ENCODE measurements around the gene CEACAM3. TPM values are rescaled to one million over a fixed set of nuclear protein-coding genes. Genes with fewer than 3 reads are reported as not detected.
"Not testable (repeated sequence)": the region's sequence is repeated elsewhere in the genome, so short reads cannot be mapped to it uniquely, and the experiment has no call there.

CEACAM3 gene
- total RNA-seq, 1 experiment from 2014 or later, result not detected

GRCh38 chr19:41748012-41748411, 48.4 kb upstream of the CEACAM3 start:
- Mint-ChIP-seq H3K9me3 (peaks cover 37 to 84% of the 10 kb centered on the region in 2 experiments), H3K27ac (no peak overlapping the region)

GRCh38 chr19:41750248-41751134, 45.9 kb upstream of the CEACAM3 start:
- H3K79me1 ChIP-seq (ENCODE audit: insufficient read depth, low read depth, low read length, poor library complexity, severe bottlenecking); H3K27ac ChIP-seq (ENCODE audit: insufficient read length, low read depth, low read length); H2BK15ac ChIP-seq (ENCODE audit: low read depth, low read length); H3K9me3 ChIP-seq (ENCODE audit: control insufficient read depth, low read depth, low read length); H3K4me2 ChIP-seq (ENCODE audit: insufficient read depth, insufficient read length, low read length); H3K79me2 ChIP-seq (ENCODE audit: insufficient read depth, low read length); H3K9ac ChIP-seq (ENCODE audit: extremely low read depth, insufficient read length, low read length); H4K5ac ChIP-seq (ENCODE audit: insufficient read length, low read depth, low read length); H3K56ac ChIP-seq (ENCODE audit: insufficient read length, low read depth, low read length); H3K18ac ChIP-seq (ENCODE audit: insufficient read length, low read depth, low read length); H2BK120ac ChIP-seq (ENCODE audit: low read depth, low read length, poor library complexity, severe bottlenecking); H3T11ph ChIP-seq (ENCODE audit: low read length); H3K4me3 Mint-ChIP-seq; H4K8ac ChIP-seq (replicated peaks; ENCODE audit: insufficient read length, low read depth, low read length); H3K27me3 ChIP-seq (ENCODE audit: insufficient read depth, low read length); H3K14ac ChIP-seq (ENCODE audit: insufficient read depth, low read length); H2BK20ac ChIP-seq (ENCODE audit: low read depth, low read length, poor library complexity, severe bottlenecking); H3K4ac ChIP-seq (ENCODE audit: low read depth, low read length); H3K23ac ChIP-seq (ENCODE audit: insufficient read length, low read depth, low read length); H3K4me1 Mint-ChIP-seq; H3K4me1 ChIP-seq (ENCODE audit: insufficient read depth, low read length); H2AFZ ChIP-seq (ENCODE audit: low read length); H4K20me1 ChIP-seq (ENCODE audit: control insufficient read depth, insufficient read depth, insufficient read length); H3K27me3 Mint-ChIP-seq (ENCODE audit: low read depth); H3K27ac Mint-ChIP-seq; H4K91ac ChIP-seq (ENCODE audit: insufficient read length, low read depth, low read length); H2BK5ac ChIP-seq (ENCODE audit: insufficient read length, low read length); DNase-seq; H2BK12ac ChIP-seq (ENCODE audit: insufficient read length, low read depth, low read length); H2AK5ac ChIP-seq (ENCODE audit: insufficient read length, low read length); H3K23me2 ChIP-seq (ENCODE audit: insufficient read length, low read depth, low read length, poor library complexity, severe bottlenecking): not testable (repeated sequence)
- no CpG with 5 or more reads among the region's 10 CpGs for WGBS (ENCODE audit: extremely low coverage, insufficient read length, low lambda C conversion rate)
- peaks cover 27 to 79% of the 10 kb centered on the region in 2 experiments for H3K9me3 Mint-ChIP-seq
- peaks cover 0 to 15% (median 0%) of the 10 kb centered on the region in 3 experiments; a peak in 2 of 7 replicates for H3K36me3 Mint-ChIP-seq (ENCODE audit: insufficient read depth in 1 of 3, low read depth in 3 of 3)

More at GRCh38 chr19:41748012-41748411, 48.4 kb upstream of the CEACAM3 start:
- no peak overlapping the region for H2BK5ac ChIP-seq (ENCODE audit: insufficient read length, low read length)
- no peak overlapping the region for H4K91ac ChIP-seq (ENCODE audit: insufficient read length, low read depth, low read length)
- H4K20me1 ChIP-seq (ENCODE audit: control insufficient read depth, insufficient read depth, insufficient read length), result no peaks in the 10 kb centered on the region
- no peak for DNase-seq
- no peak overlapping the region for H4K8ac ChIP-seq (replicated peaks; ENCODE audit: insufficient read length, low read depth, low read length)
- no peak overlapping the region for H3K27ac ChIP-seq (ENCODE audit: insufficient read length, low read depth, low read length)
- no peaks in the 10 kb centered on the region for H3K4me1 ChIP-seq (ENCODE audit: insufficient read depth, low read length)
- no peak overlapping the region for H3T11ph ChIP-seq (ENCODE audit: low read length)
- no peak overlapping the region for H3K23ac ChIP-seq (ENCODE audit: insufficient read length, low read depth, low read length)
- H3K9me3 ChIP-seq (ENCODE audit: control insufficient read depth, low read depth, low read length), result no peaks in the 10 kb centered on the region
- no peak overlapping the region for H2BK20ac ChIP-seq (ENCODE audit: low read depth, low read length, poor library complexity, severe bottlenecking)
- Mint-ChIP-seq H3K27me3 (ENCODE audit: low read depth) (peaks cover 5% of the 10 kb centered on the region), H3K4me3 (no peak overlapping the region), H3K4me1 (no peaks in the 10 kb centered on the region), H3K36me3 (ENCODE audit: insufficient read depth in 1 of 3, low read depth in 3 of 3) (peaks cover 0 to 16% (median 0%) of the 10 kb centered on the region in 3 experiments; a peak in 2 of 7 replicates)
- H2BK15ac ChIP-seq (ENCODE audit: low read depth, low read length), result no peak overlapping the region
- TF ChIP-seq CTCF (conservative IDR thresholded peaks at IDR 0.05), result no peak
- no peaks in the 10 kb centered on the region for H3K23me2 ChIP-seq (ENCODE audit: insufficient read length, low read depth, low read length, poor library complexity, severe bottlenecking)
- H3K9ac ChIP-seq (ENCODE audit: extremely low read depth, insufficient read length, low read length), result no peak overlapping the region
- H3K4ac ChIP-seq (ENCODE audit: low read depth, low read length), result no peak overlapping the region
- no peak overlapping the region for H2BK12ac ChIP-seq (ENCODE audit: insufficient read length, low read depth, low read length)
- no peak overlapping the region for H3K4me2 ChIP-seq (ENCODE audit: insufficient read depth, insufficient read length, low read length)
- WGBS (ENCODE audit: extremely low coverage, insufficient read length, low lambda C conversion rate), result no CpG with 5 or more reads among the region's 3 CpGs
- H3K79me1 ChIP-seq (ENCODE audit: insufficient read depth, low read depth, low read length, poor library complexity, severe bottlenecking), result no peaks in the 10 kb centered on the region
- H2BK120ac ChIP-seq (ENCODE audit: low read depth, low read length, poor library complexity, severe bottlenecking), result no peak overlapping the region
- H3K56ac ChIP-seq (ENCODE audit: insufficient read length, low read depth, low read length), result no peak overlapping the region
- H3K79me2 ChIP-seq (ENCODE audit: insufficient read depth, low read length), result no peaks in the 10 kb centered on the region
- H2AK5ac ChIP-seq (ENCODE audit: insufficient read length, low read length), result no peak overlapping the region
- H2AFZ ChIP-seq (ENCODE audit: low read length), result no peak overlapping the region
- no peak overlapping the region for H3K14ac ChIP-seq (ENCODE audit: insufficient read depth, low read length)
- no peaks in the 10 kb centered on the region; the same call in 1 of the 2 replicates for H3K27me3 ChIP-seq (ENCODE audit: insufficient read depth, low read length)
- no peak overlapping the region for H3K18ac ChIP-seq (ENCODE audit: insufficient read length, low read depth, low read length)
- no peak overlapping the region for H4K5ac ChIP-seq (ENCODE audit: insufficient read length, low read depth, low read length)
